H1 (cell line): ENCODE data around the gene ASMT. TPM values are rescaled to one million over a fixed set of nuclear protein-coding genes. Genes with fewer than 3 reads are reported as not detected.

Experiments
- CTCF ChIA-PET: fragments of 300-600 bp; sonication (Branson Sonifier 250); formaldehyde crosslinking; loops from one replicate; lab custom pipeline; 2021; ENCODE audit not compliant: partially characterized antibody; lab: Charles Lee
- POLR2A ChIA-PET: fragments of 300-600 bp; sonication (Branson Sonifier 250); formaldehyde crosslinking; loops from one replicate; lab custom pipeline; 2021; ENCODE audit warnings: inconsistent platforms; ENCODE audit not compliant: partially characterized antibody; lab: Charles Lee
- DNase-seq, 2 experiments: peaks; one replicate each; pipeline versions ENCODE4 v3.0.0 to v3.0.0-alpha.2; 2010 to 2022; ENCODE audit warnings: low spot score in 2 of 2, low read depth in 1 of 2, mixed read lengths in 1 of 2
- FAIRE-seq: peaks from 2 replicates; lab custom pipeline; 2011; peaks lifted over from hg19 to GRCh38; lab: Jason Lieb, UNC
- H2AFZ ChIP-seq: 2 replicates; pipeline ENCODE4 v1.8.1; 2012; ENCODE audit warnings: low read length, inconsistent platforms
- H2AK5ac ChIP-seq: 2 replicates; pipeline ENCODE4 v1.6.1; 2013; ENCODE audit warnings: low read depth, low read length
- H2BK120ac ChIP-seq: replicated peaks from 2 replicates; pipeline ENCODE3; 2013; ENCODE audit warnings: low read depth, low read length, inconsistent platforms
- H2BK12ac ChIP-seq: 2 replicates; pipeline ENCODE4 v1.6.1; 2013; ENCODE audit warnings: low read depth, low read length
- H2BK15ac ChIP-seq: 2 replicates; pipeline ENCODE4 v1.6.1; 2013; ENCODE audit warnings: low read length
- H2BK20ac ChIP-seq: 2 replicates; pipeline ENCODE4 v1.6.1; 2013; ENCODE audit warnings: low read length
- H2BK5ac ChIP-seq: 2 replicates; pipeline ENCODE4 v1.6.1; 2013; ENCODE audit warnings: low read depth, low read length
- H3K14ac ChIP-seq: 2 replicates; pipeline ENCODE4 v1.6.1; 2013; ENCODE audit warnings: inconsistent platforms; ENCODE audit not compliant: insufficient read length
- H3K18ac ChIP-seq: 2 replicates; pipeline ENCODE4 v1.6.1; 2013; ENCODE audit warnings: low read length; ENCODE audit errors: extremely low read depth
- H3K23ac ChIP-seq: 2 replicates; pipeline ENCODE4 v1.6.1; 2013; ENCODE audit warnings: inconsistent platforms; ENCODE audit not compliant: insufficient read length
- H3K23me2 ChIP-seq: 2 replicates; pipeline ENCODE4 v1.6.1; 2013; ENCODE audit warnings: low read depth, low read length
- H3K27ac ChIP-seq: 2 replicates; pipeline ENCODE4 v1.6.1; 2011; ENCODE audit warnings: low read depth, low read length, inconsistent platforms
- H3K27me3 ChIP-seq, 4 experiments: replicated peaks in 1 of 4; 1 replicate in 1 of 4; 2 replicates in 3 of 4; pipeline versions ENCODE4 v1.6.1 to v1.8.1; 2011 to 2013; ENCODE audit warnings: low read length in 3 of 4, mild to moderate bottlenecking in 3 of 4, inconsistent platforms in 2 of 4, mixed read lengths in 2 of 4, moderate library complexity in 1 of 4; ENCODE audit not compliant: control insufficient read depth in 3 of 4, insufficient read depth in 3 of 4; ENCODE audit errors: extremely low read depth in 1 of 4
- H3K36me3 ChIP-seq, 4 experiments: 2 replicates each; pipeline versions ENCODE4 v1.6.1 to v1.8.1; 2011 to 2013; ENCODE audit warnings: mild to moderate bottlenecking in 4 of 4, low read length in 3 of 4, moderate library complexity in 2 of 4, control low read depth in 1 of 4, inconsistent platforms in 1 of 4; ENCODE audit not compliant: insufficient read depth in 4 of 4, control insufficient read depth in 2 of 4
- H3K4ac ChIP-seq: replicated peaks from 2 replicates; pipeline ENCODE3; 2013; ENCODE audit warnings: low read length, low read depth, mixed read lengths, inconsistent platforms; ENCODE audit not compliant: insufficient read length
- H3K4me1 ChIP-seq, 4 experiments: replicated peaks in 1 of 4; 1 replicate in 1 of 4; 2 replicates in 3 of 4; pipeline versions ENCODE4 v1.6.1 to v1.8.1; 2011 to 2013; ENCODE audit warnings: low read length in 3 of 4, inconsistent platforms in 2 of 4, mixed read lengths in 1 of 4; ENCODE audit not compliant: insufficient read depth in 4 of 4, control insufficient read depth in 3 of 4
- H3K4me2 ChIP-seq, 2 experiments: 2 replicates each; pipeline versions ENCODE4 v1.6.1 to v1.8.1; 2011 to 2013; ENCODE audit warnings: low read depth in 2 of 2, low read length in 2 of 2, control low read depth in 1 of 2, inconsistent platforms in 1 of 2, mild to moderate bottlenecking in 1 of 2; ENCODE audit not compliant: insufficient read depth in 1 of 2
- H3K4me3 ChIP-seq, 4 experiments: fragments of 200-600, 300-600 bp in 1 of 4; sonication (generic), shearing (Covaris generic), sonication (Bioruptor Twin) in 1 of 4; 2 replicates each; pipeline versions ENCODE4 v1.5.1 to v1.8.1; 2011 to 2016; ENCODE audit warnings: low read length in 4 of 4, low read depth in 3 of 4, control low read depth in 2 of 4, inconsistent platforms in 2 of 4, mild to moderate bottlenecking in 2 of 4, mixed read lengths in 1 of 4, moderate library complexity in 1 of 4; ENCODE audit not compliant: insufficient read depth in 2 of 4; ENCODE audit errors: extremely low read depth in 1 of 4
- H3K56ac ChIP-seq: replicated peaks from 2 replicates; pipeline ENCODE3; 2013; ENCODE audit warnings: low read depth, mild to moderate bottlenecking, mixed read lengths, low read length, inconsistent platforms; ENCODE audit not compliant: insufficient read length
- H3K79me1 ChIP-seq: 2 replicates; pipeline ENCODE4 v1.6.1; 2013; ENCODE audit warnings: low read depth, low read length, control low read depth
- H3K79me2 ChIP-seq, 2 experiments: 2 replicates each; pipeline versions ENCODE4 v1.6.1 to v1.8.1; 2012 to 2013; ENCODE audit warnings: low read length in 2 of 2, mild to moderate bottlenecking in 2 of 2, inconsistent platforms in 1 of 2; ENCODE audit not compliant: insufficient read depth in 2 of 2, control insufficient read depth in 1 of 2
- H3K9ac ChIP-seq, 4 experiments: replicated peaks in 1 of 4; 1 replicate in 1 of 4; 2 replicates in 3 of 4; pipeline versions ENCODE4 v1.6.1 to v1.8.1; 2011 to 2013; ENCODE audit warnings: low read depth in 3 of 4, low read length in 3 of 4, control low read depth in 2 of 4, mild to moderate bottlenecking in 2 of 4, moderate library complexity in 2 of 4, inconsistent platforms in 1 of 4; ENCODE audit errors: extremely low read depth in 1 of 4
- H3K9me3 ChIP-seq, 2 experiments: 2 replicates each; pipeline versions ENCODE4 v1.6.1 to v1.8.1; 2012 to 2013; ENCODE audit warnings: mild to moderate bottlenecking in 2 of 2, moderate library complexity in 2 of 2, control low read depth in 1 of 2, inconsistent platforms in 1 of 2, low read depth in 1 of 2, low read length in 1 of 2, mixed read lengths in 1 of 2; ENCODE audit not compliant: insufficient read depth in 2 of 2
- H4K20me1 ChIP-seq, 2 experiments: replicated peaks in 1 of 2; 2 replicates each; pipeline versions ENCODE3 to v1.8.1; 2011 to 2013; ENCODE audit warnings: inconsistent platforms in 2 of 2, low read length in 2 of 2, mild to moderate bottlenecking in 1 of 2; ENCODE audit not compliant: insufficient read depth in 2 of 2, control insufficient read depth in 1 of 2
- H4K5ac ChIP-seq: 2 replicates; pipeline ENCODE4 v1.6.1; 2013; ENCODE audit warnings: low read length, low read depth, mixed read lengths, inconsistent platforms; ENCODE audit not compliant: insufficient read length
- H4K8ac ChIP-seq: 2 replicates; pipeline ENCODE4 v1.8.0; 2013; ENCODE audit warnings: mild to moderate bottlenecking, moderate library complexity, low read length, inconsistent platforms; ENCODE audit not compliant: insufficient read depth; ENCODE audit errors: extremely low read depth
- H4K91ac ChIP-seq: replicated peaks from 2 replicates; pipeline ENCODE3; 2013; ENCODE audit warnings: low read length, mixed read lengths, inconsistent platforms; ENCODE audit not compliant: insufficient read length
- ASH2L ChIP-seq: fragments of 200-600, 300-600 bp; sonication (generic); IDR thresholded peaks from one replicate; pipeline ENCODE4 v1.7.1; 2017; ENCODE audit warnings: low read length
- BCL11A ChIP-seq, 2 experiments: IDR thresholded peaks; one replicate each; pipeline ENCODE4 v1.6.1; 2011; ENCODE audit warnings: low read depth in 2 of 2, low read length in 2 of 2, mild to moderate bottlenecking in 2 of 2
- HDAC2 ChIP-seq, 2 experiments: fragments of 300-600 bp in 1 of 2; sonication (generic) in 1 of 2; IDR thresholded peaks; 2 replicates each; pipeline ENCODE4 v1.6.1; 2011 to 2012; ENCODE audit warnings: low read depth in 2 of 2, low read length in 2 of 2, mild to moderate bottlenecking in 2 of 2, moderate library complexity in 2 of 2, borderline replicate concordance in 1 of 2, inconsistent platforms in 1 of 2
- WGBS, 2 experiments: shearing (Covaris generic) in 1 of 2; methylation state at CpG; one replicate each; pipeline versions ENCODE4 v1.1.6 to v1.1.7; 2013 to 2015; ENCODE audit warnings: low lambda C conversion rate in 2 of 2, mixed read lengths in 2 of 2, inconsistent platforms in 1 of 2, low coverage in 1 of 2, missing lambda C conversion rate in 1 of 2; ENCODE audit not compliant: insufficient replicate concordance in 2 of 2, insufficient coverage in 1 of 2, insufficient read length in 1 of 2; ENCODE audit errors: extremely low coverage in 1 of 2, missing lambda C conversion rate in 1 of 2; 5-methylcytosine and 5-hydroxymethylcytosine counted together
- polyA plus RNA-seq, 7 experiments: library from polyadenylated mRNA; depleted of rRNA in 3 of 7; stranded (reverse) in 5 of 7; unstranded in 2 of 7; fragments of >200 nt in 5 of 7; fragments of 200-250 nt in 2 of 7; gene quantifications; 1 replicate in 5 of 7; 2 replicates in 1 of 7; 4 replicates in 1 of 7; pipeline versions ENCODE4 v1.2.1 to v1.2.3, GENCODE V29; 2011 to 2013; ENCODE audit warnings: missing spikeins in 2 of 7, mixed read lengths in 2 of 7
- total RNA-seq: library from RNA; stranded (reverse); fragmentation: NEBNext Ultra II Directional; extraction: Animal tissue kit (Norgen Biotek cat#: 25700); gene quantifications from 2 replicates; pipeline ENCODE4 v1.2.1, GENCODE V29; 2021
- TF ChIP-seq, protein P1 (sequence below): IDR thresholded peaks from 2 replicates; pipeline ENCODE4 v1.6.1; 2012; ENCODE audit warnings: inconsistent platforms
- TF ChIP-seq, protein P2 (sequence below): IDR thresholded peaks from 2 replicates; pipeline ENCODE4 v1.6.1; 2012; ENCODE audit warnings: inconsistent platforms

ASMT gene
- total and polyA plus RNA-seq, 2 of the 8 experiments (the other 6 are each of a cell fraction or from before 2014, with no cell fraction given): 1.5 to 3.1 TPM

DNA sequence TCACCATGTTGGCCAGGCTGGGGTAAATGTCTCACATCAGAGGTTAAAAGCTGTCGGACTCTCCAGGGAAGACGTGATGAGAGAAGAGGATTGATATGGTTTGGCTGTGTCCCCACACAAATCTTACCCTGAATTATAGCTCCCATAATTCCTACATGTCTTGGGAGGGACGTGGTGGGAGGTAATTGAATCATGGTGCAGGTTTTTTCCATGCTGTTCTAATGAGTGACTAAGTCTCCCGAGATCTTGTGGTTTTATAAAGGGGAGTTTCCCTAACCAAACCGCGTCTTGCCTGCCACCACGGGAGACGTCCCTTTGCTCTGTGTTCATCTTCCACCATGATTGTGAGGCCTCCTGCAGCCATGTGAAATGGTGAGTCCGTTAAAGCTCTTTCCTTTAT lies 64.4 kb downstream of the ASMT start:
- Histone ChIP-seq H3K18ac (peak overlapping the region; percentile 83; the same call in 1 of the 2 replicates), H3K4me1 (peaks cover 0 to 15% (median 10%) of the 10 kb centered on the region in 4 experiments), H3K23me2 (no peaks in the 10 kb centered on the region), H3K27ac (no peak overlapping the region), H3K23ac (no peak overlapping the region), H2BK12ac (peak overlapping the region; percentile 97), H3K4ac (peak overlapping the region; percentile 38), H3K56ac (no peak overlapping the region), H2AFZ (no peak overlapping the region), H4K20me1 (no peaks in the 10 kb centered on the region), H4K5ac (peak overlapping the region; percentile 2), H2BK5ac (peak overlapping the region; percentile 83; the same call in 1 of the 2 replicates), H3K36me3 (no peaks in the 10 kb centered on the region), H3K4me3 (no peak overlapping the region), H2BK120ac (peak overlapping the region; percentile 85), H3K79me2 (no peaks in the 10 kb centered on the region), H3K27me3 (no peaks in the 10 kb centered on the region), H3K14ac (no peak overlapping the region), H3K9ac (no peak overlapping the region), H3K4me2 (peak overlapping the region in 1 of 2 experiments; percentile 69; a peak in 2 of 4 replicates), H4K91ac (peak overlapping the region; percentile 20), H2BK15ac (no peak overlapping the region), H3K79me1 (no peaks in the 10 kb centered on the region), H2AK5ac (peak overlapping the region; percentile 86; the same call in 1 of the 2 replicates), H3K9me3 (no peaks in the 10 kb centered on the region), H4K8ac (no peak overlapping the region), H2BK20ac (peak overlapping the region; percentile 99)
- ChIA-PET POLR2A (no interaction called here), CTCF (no interaction called here)
- WGBS, 2 experiments: 73% methylated on average over 9 of the region's 9 CpGs; no CpG with 5 or more reads in 1 of the 2 experiments
- DNase-seq (no peak), FAIRE-seq (peak; percentile 55)
- TF ChIP-seq, protein P1, sequence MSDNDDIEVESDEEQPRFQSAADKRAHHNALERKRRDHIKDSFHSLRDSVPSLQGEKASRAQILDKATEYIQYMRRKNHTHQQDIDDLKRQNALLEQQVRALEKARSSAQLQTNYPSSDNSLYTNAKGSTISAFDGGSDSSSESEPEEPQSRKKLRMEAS: no peak
- TF ChIP-seq ASH2L: peak; percentile 27
- TF ChIP-seq BCL11A (IDR thresholded peaks at IDR 0.05; ENCODE audit: low read depth in 2 of 2, low read length in 2 of 2): no peak
- TF ChIP-seq HDAC2 (IDR thresholded peaks at IDR 0.05; ENCODE audit: borderline replicate concordance in 1 of 2, low read depth in 2 of 2, low read length in 2 of 2): no peak
- TF ChIP-seq, protein P2, sequence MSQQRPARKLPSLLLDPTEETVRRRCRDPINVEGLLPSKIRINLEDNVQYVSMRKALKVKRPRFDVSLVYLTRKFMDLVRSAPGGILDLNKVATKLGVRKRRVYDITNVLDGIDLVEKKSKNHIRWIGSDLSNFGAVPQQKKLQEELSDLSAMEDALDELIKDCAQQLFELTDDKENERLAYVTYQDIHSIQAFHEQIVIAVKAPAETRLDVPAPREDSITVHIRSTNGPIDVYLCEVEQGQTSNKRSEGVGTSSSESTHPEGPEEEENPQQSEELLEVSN: no peak
